H9 (cell line): ENCODE data around the gene PLD1. TPM values are rescaled to one million over a fixed set of nuclear protein-coding genes. Genes with fewer than 3 reads are reported as not detected.
A peak's percentile ranks its signal among the peaks of the same experiment; 100 is the strongest.
"Not testable (repeated sequence)": the region's sequence is repeated elsewhere in the genome, so short reads cannot be mapped to it uniquely, and the experiment has no call there.

Experiments
- DNase-seq: peaks from one replicate; pipeline ENCODE4 v3.0.0-alpha.2; 2017
- H2AFZ ChIP-seq: one replicate; pipeline ENCODE4 v1.6.1; 2013; ENCODE audit warnings: mild to moderate bottlenecking, low read length, control low read depth, moderate library complexity
- H2AK5ac ChIP-seq: 2 replicates; pipeline ENCODE4 v1.6.1; 2013; ENCODE audit warnings: low read length, control low read depth, mixed read lengths; ENCODE audit not compliant: insufficient read length
- H2BK120ac ChIP-seq: one replicate; pipeline ENCODE4 v1.6.1; 2013; ENCODE audit warnings: low read depth, mild to moderate bottlenecking, low read length, control low read depth, inconsistent platforms; ENCODE audit not compliant: poor library complexity, severe bottlenecking
- H2BK12ac ChIP-seq: 2 replicates; pipeline ENCODE4 v1.6.1; 2013; ENCODE audit warnings: low read length, control low read depth, mixed read lengths, low read depth; ENCODE audit not compliant: insufficient read length
- H2BK15ac ChIP-seq: 2 replicates; pipeline ENCODE4 v1.6.1; 2013; ENCODE audit warnings: low read depth, low read length, control low read depth
- H2BK20ac ChIP-seq: one replicate; pipeline ENCODE4 v1.6.1; 2013; ENCODE audit warnings: low read depth, mild to moderate bottlenecking, low read length, control low read depth, inconsistent platforms; ENCODE audit not compliant: poor library complexity, severe bottlenecking
- H2BK5ac ChIP-seq: 2 replicates; pipeline ENCODE4 v1.6.1; 2013; ENCODE audit warnings: low read length, control low read depth, mixed read lengths; ENCODE audit not compliant: insufficient read length
- H3K14ac ChIP-seq: 2 replicates; pipeline ENCODE4 v1.6.1; 2013; ENCODE audit warnings: low read length, control low read depth; ENCODE audit not compliant: insufficient read depth
- H3K18ac ChIP-seq: 2 replicates; pipeline ENCODE4 v1.6.1; 2013; ENCODE audit warnings: low read depth, mild to moderate bottlenecking, mixed read lengths, low read length, control low read depth; ENCODE audit not compliant: insufficient read length
- H3K23ac ChIP-seq: 2 replicates; pipeline ENCODE4 v1.6.1; 2013; ENCODE audit warnings: low read length, control low read depth, mixed read lengths, low read depth; ENCODE audit not compliant: insufficient read length
- H3K23me2 ChIP-seq: 2 replicates; pipeline ENCODE4 v1.6.1; 2013; ENCODE audit warnings: low read depth, mild to moderate bottlenecking, mixed read lengths, low read length, control low read depth; ENCODE audit not compliant: insufficient read length, poor library complexity, severe bottlenecking
- H3K27ac ChIP-seq: 2 replicates; pipeline ENCODE4 v1.5.1; 2013; ENCODE audit warnings: low read length, control low read depth, mixed read lengths, low read depth; ENCODE audit not compliant: insufficient read length
- H3K27me3 ChIP-seq: 2 replicates; pipeline ENCODE4 v1.6.1; 2013; ENCODE audit warnings: low read length, control low read depth, inconsistent platforms; ENCODE audit not compliant: insufficient read depth
- H3K4ac ChIP-seq: 2 replicates; pipeline ENCODE4 v1.6.1; 2013; ENCODE audit warnings: low read depth, mild to moderate bottlenecking, control low read depth, inconsistent platforms, low read length, moderate library complexity
- H3K4me1 ChIP-seq: 2 replicates; pipeline ENCODE4 v1.6.1; 2013; ENCODE audit warnings: low read length, control low read depth, inconsistent platforms; ENCODE audit not compliant: insufficient read depth
- H3K4me2 ChIP-seq: 2 replicates; pipeline ENCODE4 v1.6.1; 2013; ENCODE audit warnings: low read length, control low read depth, mixed read lengths; ENCODE audit not compliant: insufficient read length, insufficient read depth
- H3K56ac ChIP-seq: 2 replicates; pipeline ENCODE4 v1.6.1; 2013; ENCODE audit warnings: low read depth, mild to moderate bottlenecking, mixed read lengths, low read length, control low read depth; ENCODE audit not compliant: insufficient read length
- H3K79me1 ChIP-seq: 2 replicates; pipeline ENCODE4 v1.6.1; 2013; ENCODE audit warnings: low read depth, mild to moderate bottlenecking, moderate library complexity, low read length, control low read depth, inconsistent platforms; ENCODE audit not compliant: insufficient read depth, poor library complexity, severe bottlenecking
- H3K79me2 ChIP-seq: 2 replicates; pipeline ENCODE4 v1.6.1; 2013; ENCODE audit warnings: low read length, control low read depth, inconsistent platforms; ENCODE audit not compliant: insufficient read depth
- H3K9ac ChIP-seq: 2 replicates; pipeline ENCODE4 v1.6.1; 2013; ENCODE audit warnings: low read length, control low read depth, mixed read lengths; ENCODE audit not compliant: insufficient read length; ENCODE audit errors: extremely low read depth
- H3K9me3 ChIP-seq: one replicate; pipeline ENCODE4 v1.6.1; 2013; ENCODE audit warnings: low read depth, low read length, inconsistent platforms; ENCODE audit not compliant: control insufficient read depth
- H3T11ph ChIP-seq: one replicate; pipeline ENCODE4 v1.6.1; 2013; ENCODE audit warnings: mild to moderate bottlenecking, low read length, control low read depth, inconsistent platforms
- H4K20me1 ChIP-seq: one replicate; pipeline ENCODE4 v1.6.1; 2013; ENCODE audit not compliant: control insufficient read depth, insufficient read length, insufficient read depth
- H4K5ac ChIP-seq: 2 replicates; pipeline ENCODE4 v1.6.1; 2013; ENCODE audit warnings: low read depth, mild to moderate bottlenecking, mixed read lengths, low read length, control low read depth; ENCODE audit not compliant: insufficient read length
- H4K8ac ChIP-seq: replicated peaks from 2 replicates; pipeline ENCODE4 v1.6.1; 2013; ENCODE audit warnings: low read length, control low read depth, mixed read lengths, low read depth; ENCODE audit not compliant: insufficient read length
- H4K91ac ChIP-seq: 2 replicates; pipeline ENCODE4 v1.6.1; 2013; ENCODE audit warnings: low read depth, mild to moderate bottlenecking, moderate library complexity, mixed read lengths, low read length, control low read depth; ENCODE audit not compliant: insufficient read length
- H3K27ac Mint-ChIP-seq, 3 experiments: 2 replicates in 2 of 3; 3 replicates in 1 of 3; pipeline ENCODE4 v1.8.0; 2020 to 2021; ENCODE audit warnings: mixed read lengths in 3 of 3, mild to moderate bottlenecking in 1 of 3, moderate library complexity in 1 of 3
- H3K27me3 Mint-ChIP-seq: 2 replicates; pipeline ENCODE4 v1.8.0; 2021; ENCODE audit warnings: low read depth, mild to moderate bottlenecking, moderate library complexity, mixed read lengths
- H3K36me3 Mint-ChIP-seq, 3 experiments: 2 replicates in 2 of 3; 3 replicates in 1 of 3; pipeline ENCODE4 v1.8.0; 2020 to 2021; ENCODE audit warnings: low read depth in 3 of 3, mixed read lengths in 3 of 3; ENCODE audit not compliant: insufficient read depth in 1 of 3
- H3K4me1 Mint-ChIP-seq, 2 experiments: 2 replicates each; pipeline ENCODE4 v1.8.0; 2020; ENCODE audit warnings: mixed read lengths in 2 of 2
- H3K4me3 Mint-ChIP-seq, 2 experiments: 2 replicates in 1 of 2; 3 replicates in 1 of 2; pipeline ENCODE4 v1.8.0; 2020 to 2021; ENCODE audit warnings: mild to moderate bottlenecking in 2 of 2, mixed read lengths in 2 of 2, moderate library complexity in 1 of 2
- H3K9me3 Mint-ChIP-seq, 2 experiments: 2 replicates in 1 of 2; 3 replicates in 1 of 2; pipeline ENCODE4 v1.8.0; 2020; ENCODE audit warnings: mild to moderate bottlenecking in 2 of 2, mixed read lengths in 2 of 2, moderate library complexity in 1 of 2
- CTCF ChIP-seq: fragments of 200-600 bp; sonication (generic); conservative IDR thresholded peaks from 3 replicates; pipeline ENCODE4 v1.8.0; 2021; ENCODE audit warnings: antibody characterized with exemption, mild to moderate bottlenecking
- WGBS: extraction: QIAGEN DNeasy Blood & Tissue Kit; methylation state at CpG from one replicate; pipeline ENCODE4 v1.1.7; 2013; ENCODE audit warnings: missing lambda C conversion rate, low lambda C conversion rate, mixed read lengths; ENCODE audit not compliant: insufficient read length; ENCODE audit errors: extremely low coverage; 5-methylcytosine and 5-hydroxymethylcytosine counted together
- total RNA-seq: library from RNA; stranded (reverse); gene quantifications from 2 replicates; pipeline ENCODE4 v1.2.1, GENCODE V29; 2021

The PLD1 gene
- total RNA-seq, 1 experiment from 2014 or later: 1.8 TPM

- no peak overlapping the region for H3T11ph ChIP-seq
- no CpG with 5 or more reads among the region's 2 CpGs for WGBS
- H4K20me1 ChIP-seq: no peaks in the 10 kb centered on the region
- H3K4me1 Mint-ChIP-seq: peaks cover 11 to 18% of the 10 kb centered on the region in 2 experiments
- H3K4ac ChIP-seq: no peak overlapping the region
- no peak overlapping the region for H2AK5ac ChIP-seq
- no peak overlapping the region for H2BK20ac ChIP-seq
- H3K18ac ChIP-seq: no peak overlapping the region
- no peaks in the 10 kb centered on the region for H3K27me3 ChIP-seq
- no peak for TF ChIP-seq CTCF
- no peak overlapping the region for H2BK15ac ChIP-seq
- H2BK120ac ChIP-seq: no peak overlapping the region
- H3K4me2 ChIP-seq: no peak overlapping the region
- no peaks in the 10 kb centered on the region for H3K79me2 ChIP-seq
- no peaks in the 10 kb centered on the region for H3K27me3 Mint-ChIP-seq
- H2BK5ac ChIP-seq: no peak overlapping the region
- H4K5ac ChIP-seq: no peak overlapping the region
- DNase-seq: no peak
- no peak overlapping the region for H2AFZ ChIP-seq
- H3K56ac ChIP-seq: peak overlapping the region; percentile 8
- no peak overlapping the region for H3K4me3 Mint-ChIP-seq
- H2BK12ac ChIP-seq: no peak overlapping the region
- peaks cover 16 to 19% of the 10 kb centered on the region in 2 experiments for H3K9me3 Mint-ChIP-seq
- no peaks in the 10 kb centered on the region for H3K79me1 ChIP-seq
- H3K9me3 ChIP-seq: peaks cover 12% of the 10 kb centered on the region
- H4K8ac ChIP-seq: no peak overlapping the region
- H3K27ac ChIP-seq: no peak overlapping the region
- H3K23me2 ChIP-seq: no peaks in the 10 kb centered on the region
- H3K23ac ChIP-seq: no peak overlapping the region
- no peak overlapping the region for H3K9ac ChIP-seq
- H3K4me1 ChIP-seq: peaks cover 5% of the 10 kb centered on the region
- H4K91ac ChIP-seq: no peak overlapping the region
- peaks cover 4 to 9% (median 7%) of the 10 kb centered on the region in 3 experiments; a peak in 6 of 7 replicates for H3K36me3 Mint-ChIP-seq
- H3K14ac ChIP-seq: no peak overlapping the region
- peak overlapping the region in 1 of 3 experiments; percentile 70; a peak in 2 of 7 replicates for H3K27ac Mint-ChIP-seq
Measured at GRCh38 chr3:171747223-171747920, 62.9 kb downstream of the PLD1 start.

DNA sequence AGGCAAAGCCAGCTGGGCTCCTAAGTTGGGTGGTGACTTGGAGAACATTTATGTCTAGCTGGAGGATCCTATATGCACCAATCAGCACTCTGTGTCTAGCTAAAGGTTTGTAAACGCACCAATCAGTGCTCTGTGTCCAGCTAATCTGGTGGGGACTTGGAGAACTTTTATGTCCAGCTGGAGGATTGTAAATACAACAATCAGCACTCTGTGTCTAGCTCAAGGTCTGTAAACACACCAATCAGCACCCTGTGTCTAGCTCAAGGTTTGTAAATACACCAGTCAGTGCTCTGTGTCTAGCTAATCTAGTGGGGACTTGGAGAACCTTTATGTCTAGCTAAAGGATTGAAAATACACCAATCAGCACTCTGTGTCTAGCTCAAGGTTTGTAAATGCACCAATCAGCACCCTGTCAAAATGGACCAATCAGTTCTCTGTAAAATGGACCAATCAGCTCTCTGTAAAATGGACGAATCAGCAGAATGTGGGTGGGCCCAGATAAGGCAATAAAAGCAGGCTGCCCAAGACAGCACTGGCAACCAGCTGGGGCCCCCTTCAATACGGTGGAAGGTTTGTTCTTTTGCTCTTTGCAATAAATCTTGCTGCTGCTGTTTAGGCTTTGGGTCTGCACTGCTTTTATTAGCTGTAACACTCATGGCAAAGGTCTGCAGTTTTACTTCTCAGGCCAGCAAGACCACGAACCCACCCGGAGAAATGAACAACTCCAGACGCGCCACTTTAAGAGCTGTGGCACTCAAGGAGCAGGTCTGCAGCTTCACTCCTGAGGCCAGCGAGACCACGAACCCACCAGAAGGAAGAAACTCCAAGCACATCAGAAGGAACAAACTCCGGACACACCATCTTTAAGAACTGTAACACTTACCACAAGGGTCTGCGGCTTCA, 63.7 kb downstream of the PLD1 start:
- H3K4me3 Mint-ChIP-seq, H3K27me3 ChIP-seq, H3K79me1 ChIP-seq: not testable (repeated sequence)

More for the DNA sequence above, 63.7 kb downstream of the PLD1 start:
- H2BK15ac ChIP-seq, H3K14ac ChIP-seq, H3K9ac ChIP-seq, H3K18ac ChIP-seq, H4K91ac ChIP-seq, H2BK12ac ChIP-seq, H2BK20ac ChIP-seq, H3K4ac ChIP-seq, H4K5ac ChIP-seq, H4K20me1 ChIP-seq, H3K27ac ChIP-seq, H4K8ac ChIP-seq, H3K23ac ChIP-seq, H3K36me3 Mint-ChIP-seq, H3K27ac Mint-ChIP-seq, H2BK5ac ChIP-seq, H3T11ph ChIP-seq, H2AK5ac ChIP-seq, H3K27me3 Mint-ChIP-seq, H2BK120ac ChIP-seq, H3K4me2 ChIP-seq, DNase-seq, H3K79me2 ChIP-seq, H3K4me1 ChIP-seq, H2AFZ ChIP-seq, H3K23me2 ChIP-seq: not testable (repeated sequence)
- peaks cover 16 to 19% of the 10 kb centered on the region in 2 experiments for H3K9me3 Mint-ChIP-seq
- H3K4me1 Mint-ChIP-seq: peaks cover 11 to 18% of the 10 kb centered on the region in 2 experiments
- peaks cover 12% of the 10 kb centered on the region for H3K9me3 ChIP-seq
- no CpG with 5 or more reads among the region's 11 CpGs for WGBS
- peak overlapping the region; percentile 8 for H3K56ac ChIP-seq
